Left colon (tissue), 2 donors: Measurements from ENCODE around the gene CA12. TPM values are rescaled to one million over a fixed set of nuclear protein-coding genes. Genes with fewer than 3 reads are reported as not detected.
A peak's percentile ranks its signal among the peaks of the same experiment; 100 is the strongest.
"Not testable (repeated sequence)": the region's sequence is repeated elsewhere in the genome, so short reads cannot be mapped to it uniquely, and the experiment has no call there.

Source experiments
- ATAC-seq: fragments of 200-7000 bp; cut with Tn5 transposase; one replicate; pipeline ENCODE4 v1.9.1; 2020; ENCODE audit warnings: mild to moderate bottlenecking, moderate library complexity
- DNase-seq, 2 donors: peaks; one replicate each; pipeline ENCODE4 v3.0.0-alpha.2; 2020
- intact Hi-C, 2 donors: fragments of 100-400 bp; cut with DNase I in 1 of 2; cut with micrococcal nuclease in 1 of 2; formaldehyde crosslinking; loops; one replicate each; pipeline versions ENCODE4 v1.11.2 to v1.14.0; 2022; cut with DNase I, micrococcal nuclease
- total RNA-seq, 2 donors: library from RNA; stranded (reverse); fragmentation: NEBNext Ultra II Directional; extraction: Animal tissue kit (Norgen Biotek cat#: 25700); gene quantifications; one replicate each; pipeline ENCODE4 v1.2.1, GENCODE V29; 2021
- donor health status: DM: no; HTN: no; CAD: no.
- donor health status: DM: yes; HTN: yes; CAD: no.

Gene CA12
- total RNA-seq, 2 donors from 2014 or later, result 255 to 397 TPM

DNA sequence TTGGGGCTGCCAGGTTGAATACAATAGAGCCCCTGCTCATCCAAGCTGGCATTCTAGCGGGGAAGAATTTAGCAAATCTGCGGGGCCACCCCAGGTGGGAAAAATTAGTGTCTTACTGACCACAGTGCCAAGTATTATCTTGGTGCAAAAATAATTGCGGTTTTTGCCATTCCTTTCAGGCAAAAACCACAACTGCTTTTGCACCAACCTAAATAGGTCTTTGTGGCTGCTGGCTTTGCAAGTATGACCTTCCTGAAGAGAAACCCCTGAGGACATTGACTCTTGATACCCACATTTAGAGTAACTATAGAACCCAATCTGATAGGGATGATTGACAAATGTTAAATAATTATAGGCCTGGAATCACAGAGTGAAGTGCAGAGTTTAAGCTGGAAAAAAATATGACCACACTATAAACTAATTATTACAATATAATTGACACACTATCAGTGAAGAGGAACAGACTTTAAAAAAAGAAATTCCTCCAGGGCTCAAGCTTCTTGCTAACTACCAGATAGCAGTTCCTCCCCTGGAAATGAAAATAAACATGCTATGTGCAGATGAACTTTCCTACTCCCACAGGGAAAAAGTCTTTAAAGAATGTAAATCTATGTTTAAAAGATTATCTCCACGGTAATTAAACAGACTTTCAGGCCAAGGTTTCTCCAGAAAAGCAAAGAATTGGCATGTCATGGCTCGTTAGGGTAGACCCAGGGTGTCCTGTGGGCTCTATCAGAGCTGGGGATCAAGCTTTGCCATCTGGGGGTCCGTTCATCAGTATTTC, 34.4 kb downstream of the CA12 start:
- DNase-seq (no peak), ATAC-seq (no peak)
- intact Hi-C loops, result no loop called here

DNA sequence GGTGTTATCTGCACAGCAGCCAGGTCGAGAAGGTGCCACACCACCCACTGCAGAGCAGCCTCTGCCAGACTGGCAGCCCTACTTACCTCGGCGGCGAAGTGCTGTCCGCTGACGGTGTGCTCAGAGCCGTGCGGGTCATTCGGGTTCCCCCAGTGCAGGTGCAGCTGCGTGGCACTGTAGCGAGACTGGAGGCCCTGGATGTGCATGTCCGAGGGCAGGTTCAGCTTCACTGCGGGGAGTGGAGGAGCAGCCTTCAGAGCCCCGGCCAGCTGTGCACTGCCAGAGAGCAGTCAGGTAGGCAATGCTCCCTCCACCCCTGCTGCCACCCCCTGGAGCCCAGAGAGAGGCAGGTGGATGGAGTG, 36.3 kb downstream of the CA12 start:
- intact Hi-C loops, result no loop called here
- no peak for DNase-seq
- no peak for ATAC-seq

DNA sequence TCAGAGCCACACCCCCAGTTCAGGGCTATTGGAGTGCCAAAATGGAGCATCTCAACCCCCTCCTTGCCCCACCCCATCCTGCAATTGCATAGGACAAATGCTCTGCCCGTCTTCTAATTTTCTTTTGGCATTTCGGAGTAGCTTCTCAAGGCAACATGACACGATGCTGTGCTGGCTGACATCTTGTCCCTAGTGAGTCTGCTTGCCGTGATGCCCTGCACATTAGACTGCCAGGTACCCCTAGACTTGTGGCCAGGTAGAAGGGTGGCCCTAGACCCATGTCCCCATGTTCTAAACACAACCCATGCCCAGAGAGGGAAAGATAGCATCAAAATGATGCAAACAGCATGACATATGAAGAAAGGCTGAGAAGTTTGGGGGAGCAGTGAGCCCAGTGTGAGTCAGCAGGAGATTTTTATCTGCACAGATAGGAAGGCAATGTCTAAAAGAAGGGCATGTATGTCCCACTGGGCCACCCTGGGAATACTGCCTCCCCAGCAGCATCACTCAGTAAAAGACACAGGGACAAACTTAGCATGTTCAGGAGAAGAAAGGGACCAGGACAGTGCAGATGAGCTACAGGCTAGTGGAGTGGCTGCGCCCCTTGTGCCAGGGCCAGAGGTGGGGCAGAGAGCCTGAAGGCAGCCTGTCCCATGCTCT, 36.8 kb downstream of the CA12 start:
- intact Hi-C loops, result no loop called here
- no peak for ATAC-seq
- no peak for DNase-seq

DNA sequence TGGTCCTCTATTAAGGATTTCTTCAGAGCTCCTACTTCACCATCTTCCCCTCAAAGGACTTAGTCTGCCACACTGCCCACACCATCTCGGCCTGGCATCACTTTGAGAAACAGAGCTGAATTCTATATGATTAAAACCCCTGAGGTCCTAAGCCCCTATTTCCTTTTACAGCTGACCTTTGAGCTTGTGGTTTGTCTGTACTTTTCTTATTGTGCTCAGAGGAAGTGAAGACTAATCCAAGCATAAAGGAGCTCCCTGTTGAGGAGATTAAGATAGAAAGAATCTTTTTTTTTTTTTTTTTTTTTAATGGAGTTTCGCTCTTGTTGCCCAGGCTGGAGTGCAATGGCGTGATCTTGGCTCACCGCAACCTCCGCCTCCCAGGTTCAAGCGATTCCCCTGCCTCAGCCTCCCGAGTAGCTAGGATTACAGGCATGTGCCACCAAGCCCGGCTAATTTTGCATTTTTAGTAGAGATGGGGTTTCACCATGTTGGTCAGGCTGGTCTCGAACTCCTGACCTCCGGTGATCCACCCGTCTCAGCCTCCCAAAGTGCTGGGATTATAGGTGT, 38.6 kb downstream of the CA12 start:
- DNase-seq, intact Hi-C loops, ATAC-seq: not testable (repeated sequence)

DNA sequence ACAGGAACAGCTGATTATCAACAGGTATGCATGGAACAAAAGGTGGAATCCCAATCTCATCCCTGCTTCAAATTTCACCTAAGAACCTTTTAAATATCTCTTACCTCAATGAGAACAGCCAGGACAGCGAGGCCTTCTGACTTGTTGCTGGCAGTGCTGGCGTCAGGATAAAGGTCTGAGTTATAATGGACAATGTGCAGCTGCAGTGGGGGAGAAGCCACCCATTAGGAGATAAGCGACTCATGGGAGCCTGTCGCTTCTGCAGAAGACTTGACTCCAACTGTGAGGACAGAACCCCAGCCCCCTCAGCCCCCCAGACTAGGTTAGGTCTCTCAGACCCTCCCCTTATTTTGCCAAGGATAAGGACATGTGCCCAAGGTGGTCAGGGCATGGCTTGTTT, 39.7 kb downstream of the CA12 start:
- intact Hi-C loops, result no loop called here
- DNase-seq (no peak), ATAC-seq (no peak)

DNA sequence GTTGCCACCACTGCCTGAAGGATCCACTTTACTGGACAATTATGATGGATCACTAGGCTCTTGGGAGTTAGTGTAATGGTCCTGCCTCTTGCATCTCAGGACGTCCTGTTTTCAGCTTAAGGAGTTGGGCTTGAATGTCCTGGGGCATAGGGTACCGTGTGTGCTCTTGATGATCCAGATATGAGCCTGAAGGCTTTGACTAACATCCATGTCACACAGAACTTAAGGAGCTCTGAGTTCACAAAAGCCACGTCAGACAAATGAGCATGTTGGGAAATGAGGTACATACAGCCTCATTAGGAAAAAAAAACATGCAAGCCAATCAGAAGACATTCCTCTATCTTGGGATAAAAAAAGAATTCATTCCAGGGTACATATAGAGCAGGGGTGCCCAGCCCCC, 40.8 kb downstream of the CA12 start:
- no peak for DNase-seq
- no peak for ATAC-seq
- intact Hi-C loops, result no loop called here

DNA sequence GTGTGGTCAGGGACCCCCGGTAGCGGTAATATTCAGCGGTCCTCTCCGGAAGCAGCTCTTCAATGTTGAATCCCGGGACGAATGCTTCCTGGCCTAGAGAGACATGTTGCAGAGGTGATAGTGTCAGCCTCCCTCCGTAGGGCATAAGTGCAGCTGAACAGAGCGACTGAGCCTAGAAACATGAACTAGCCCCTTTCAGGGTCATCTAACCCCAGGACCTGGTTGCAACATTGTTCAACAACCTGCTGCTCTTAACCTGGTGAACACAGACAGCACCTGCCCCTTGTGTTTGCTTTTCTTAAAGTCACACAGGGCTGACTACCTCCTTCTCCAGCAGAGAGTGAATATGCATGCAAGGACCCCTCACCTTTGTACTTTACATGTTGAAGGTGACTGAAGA, 41.3 kb downstream of the CA12 start:
- intact Hi-C loops, result no loop called here
- ATAC-seq (no peak), DNase-seq (no peak)

DNA sequence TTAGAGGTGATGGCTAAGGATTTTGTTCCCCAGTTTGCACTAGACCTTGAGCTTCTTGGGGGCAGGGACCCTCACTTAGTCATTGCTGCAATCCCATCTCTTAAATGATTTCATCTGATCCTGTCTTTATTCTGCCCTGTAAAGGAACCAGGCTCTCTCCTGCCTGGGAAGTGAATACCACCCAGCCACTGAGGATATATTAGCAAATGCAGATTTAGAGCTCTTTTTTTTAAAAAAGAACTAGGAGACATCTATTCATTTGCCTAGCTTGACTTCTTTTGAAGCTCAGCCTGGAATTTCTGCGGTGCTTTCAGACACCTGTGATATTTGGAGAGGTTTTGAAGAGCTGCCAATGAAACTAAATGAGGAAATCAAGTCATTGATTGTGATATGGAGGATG, 41.8 kb downstream of the CA12 start:
- intact Hi-C loops, result no loop called here
- DNase-seq (no peak), ATAC-seq (no peak)

DNA sequence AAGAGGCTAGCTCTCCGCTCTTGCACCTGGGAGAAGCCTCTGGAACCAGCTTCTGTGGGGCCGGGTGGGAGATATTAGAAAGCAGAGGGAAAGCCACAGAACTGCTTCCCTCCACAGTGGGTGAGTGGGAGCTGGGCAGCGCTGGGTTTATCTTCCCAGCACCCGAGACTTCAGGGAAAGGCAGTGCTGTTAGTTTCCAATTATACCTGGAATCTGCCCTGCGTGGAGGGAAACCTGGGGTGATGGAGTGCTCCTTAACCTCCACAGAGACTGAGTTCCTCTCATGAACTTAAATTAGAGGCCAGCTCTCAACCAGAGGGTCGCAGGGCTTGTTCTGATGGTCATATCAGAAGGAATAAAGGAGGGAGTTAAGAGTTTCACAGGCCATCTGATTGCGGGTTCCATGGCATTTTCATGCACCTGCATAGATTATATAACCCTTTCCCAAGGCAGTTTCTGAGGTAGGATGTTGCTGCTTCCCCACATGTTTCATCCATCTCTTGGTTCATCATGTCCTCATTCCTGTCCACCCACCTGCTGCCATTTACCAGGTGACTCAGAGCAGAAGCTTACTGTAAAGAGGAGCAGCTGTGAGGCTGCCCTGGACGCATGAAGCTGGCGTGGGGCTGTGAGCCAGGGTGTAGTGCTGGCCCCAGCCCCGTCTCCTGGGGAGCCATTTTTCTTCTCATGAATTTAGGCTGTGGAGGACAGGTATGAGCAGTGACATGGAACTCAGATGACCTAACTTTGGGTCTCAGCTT, 42.5 kb downstream of the CA12 start:
- ATAC-seq (no peak), DNase-seq (no peak)
- intact Hi-C loops, result no loop called here

DNA sequence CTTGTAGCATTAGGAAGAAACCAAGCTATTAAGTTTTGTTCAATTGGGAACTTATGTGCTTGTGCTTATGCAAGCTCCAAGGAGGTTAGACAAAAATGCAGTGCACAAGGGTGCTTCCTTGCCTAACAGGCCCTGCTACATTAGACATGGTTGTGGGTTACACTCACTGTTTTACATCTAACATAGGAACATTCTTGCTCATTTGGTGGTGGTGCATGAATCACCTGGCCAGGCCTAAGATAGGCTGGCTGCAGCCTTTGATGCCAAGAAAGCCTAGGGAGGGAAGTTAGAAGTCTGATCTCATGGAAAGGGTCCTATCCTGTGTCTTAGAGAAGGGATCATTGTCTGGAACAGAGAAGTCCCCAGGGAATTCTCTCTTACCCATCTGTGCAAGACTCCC, 43.5 kb downstream of the CA12 start:
- DNase-seq (no peak), ATAC-seq (no peak)
- intact Hi-C loops, result no loop called here

DNA sequence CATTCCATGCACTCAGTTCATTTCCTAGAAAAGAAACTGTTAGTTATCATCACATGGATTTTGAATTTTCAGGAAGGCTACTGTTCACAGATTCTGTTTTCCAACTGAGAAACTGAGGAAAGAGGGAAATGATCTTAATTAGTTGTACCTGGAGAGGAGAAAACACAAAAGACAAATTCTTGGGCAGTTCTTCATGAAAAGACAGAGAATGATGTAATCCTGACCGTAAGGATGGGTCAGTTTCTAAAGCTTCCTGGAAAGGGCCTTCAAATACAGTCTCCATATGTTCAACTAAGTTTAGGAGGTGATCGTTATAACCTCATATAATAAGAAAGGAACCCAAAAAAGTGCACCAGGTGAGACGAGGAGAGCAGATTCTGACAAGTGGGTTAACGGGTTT, 44.6 kb downstream of the CA12 start:
- ATAC-seq (no peak), DNase-seq (no peak)
- intact Hi-C loops, result no loop called here

DNA sequence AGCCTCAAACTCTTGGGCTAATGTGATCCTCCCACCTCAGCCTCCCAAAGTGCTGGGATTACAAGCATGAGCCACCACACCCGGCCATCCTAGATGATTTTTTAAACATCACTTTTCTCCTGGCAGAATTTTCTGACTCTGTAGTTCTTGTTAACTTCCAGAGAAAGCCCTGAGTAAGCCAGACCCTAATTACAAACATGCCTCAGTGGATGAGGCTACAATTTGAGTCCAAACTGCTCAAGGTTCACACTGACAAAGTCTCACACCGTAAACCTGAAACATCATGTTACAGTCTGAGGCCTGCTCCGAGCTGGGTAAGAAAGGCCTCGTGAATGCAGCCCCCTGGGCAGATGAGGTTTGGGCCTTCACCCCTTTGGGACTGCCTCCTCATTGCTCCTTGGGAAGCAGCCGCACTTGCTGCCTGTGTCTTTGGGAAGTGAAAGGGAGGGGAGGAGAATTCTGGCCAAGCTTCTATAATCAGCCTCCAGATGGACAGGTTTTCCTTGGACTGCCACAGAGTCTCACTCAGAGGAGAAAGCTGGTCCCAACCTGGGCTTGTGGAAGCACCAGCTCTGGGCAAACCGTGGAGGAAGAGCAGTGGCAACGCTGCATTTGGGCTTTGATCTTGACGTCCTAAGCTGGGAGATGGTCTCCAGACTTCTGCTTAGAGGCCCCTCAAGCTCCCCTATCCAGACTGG, 46.0 kb downstream of the CA12 start:
- DNase-seq, result no peak
- intact Hi-C loops, result no loop called here
- no peak for ATAC-seq

DNA sequence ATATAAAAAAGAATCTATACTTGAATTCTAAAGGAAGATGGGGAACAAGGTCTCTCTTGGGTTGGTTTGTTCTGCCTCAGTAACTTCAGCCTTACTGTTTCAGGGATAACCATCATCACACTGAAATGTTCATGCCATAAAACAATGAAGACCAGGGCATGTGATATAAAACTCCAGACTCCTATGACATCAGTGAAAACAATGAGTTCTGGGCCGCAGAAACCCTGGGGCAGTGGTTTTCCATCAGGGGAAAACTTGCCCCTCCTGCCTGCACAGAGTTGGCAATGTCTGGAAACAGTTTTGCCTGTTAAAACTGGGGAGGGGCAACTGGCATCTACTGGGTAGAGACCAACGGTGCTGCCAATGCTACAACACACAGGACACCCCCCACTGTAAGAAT, 46.8 kb downstream of the CA12 start:
- intact Hi-C loops, result no loop called here
- peak; percentile 14 for ATAC-seq
- no peak for DNase-seq

DNA sequence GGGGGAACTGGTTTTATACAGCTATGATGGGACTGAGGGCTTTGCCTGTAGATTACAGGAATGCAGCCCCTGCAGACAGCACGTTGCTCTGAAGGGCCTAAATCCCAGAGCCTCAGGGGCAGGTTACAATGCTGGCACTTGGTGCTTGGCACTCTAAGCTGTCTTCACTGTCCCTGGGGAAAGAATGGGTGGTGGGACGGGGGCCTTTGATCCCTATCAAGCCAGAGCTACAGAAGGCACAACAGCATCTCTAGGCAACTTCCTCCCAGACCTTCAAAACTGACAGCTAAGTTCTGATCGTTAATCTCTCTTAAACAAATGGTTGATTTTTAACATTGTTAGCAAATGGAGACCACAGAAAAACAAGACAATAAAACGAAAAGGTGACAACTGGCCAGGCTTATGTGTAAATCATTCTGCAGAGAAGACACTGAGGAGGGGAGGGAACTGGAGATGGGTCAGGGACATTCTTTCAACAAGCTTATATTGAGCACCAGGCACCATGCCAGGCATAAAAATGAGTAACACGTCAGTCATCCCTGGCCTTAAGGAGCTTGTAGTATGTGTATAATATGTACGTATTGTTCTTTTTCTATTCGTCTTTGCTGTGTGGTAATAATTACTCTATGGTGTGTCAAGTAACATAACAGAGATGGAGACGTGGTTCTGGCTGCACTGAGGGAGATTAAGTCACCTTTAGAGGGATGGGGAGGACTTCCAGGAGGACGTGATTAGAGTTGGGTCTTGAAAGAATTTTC, 49.1 kb downstream of the CA12 start:
- intact Hi-C loops, result no loop called here
- ATAC-seq (no peak), DNase-seq (no peak)

DNA sequence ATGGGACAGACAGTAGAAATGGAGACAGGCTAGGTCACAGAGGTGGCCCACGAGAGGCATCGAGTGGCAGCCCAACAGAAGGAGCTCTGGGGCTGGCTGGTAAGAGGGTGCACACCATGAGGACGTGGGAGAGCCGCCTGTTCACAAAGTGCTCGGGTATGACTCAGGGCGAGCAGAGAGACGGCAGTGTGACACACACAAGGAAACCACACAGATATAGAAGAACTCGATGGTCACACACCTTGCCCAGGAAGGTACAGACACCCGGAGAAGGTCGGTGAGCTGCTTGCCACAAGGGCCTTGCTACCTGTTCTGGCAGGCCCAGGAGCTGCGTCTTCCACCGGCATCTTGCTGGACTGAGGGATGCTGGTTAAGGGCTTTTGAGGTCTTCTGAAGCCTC, 50.2 kb downstream of the CA12 start:
- intact Hi-C loops, result no loop called here
- DNase-seq (no peak), ATAC-seq (no peak)

DNA sequence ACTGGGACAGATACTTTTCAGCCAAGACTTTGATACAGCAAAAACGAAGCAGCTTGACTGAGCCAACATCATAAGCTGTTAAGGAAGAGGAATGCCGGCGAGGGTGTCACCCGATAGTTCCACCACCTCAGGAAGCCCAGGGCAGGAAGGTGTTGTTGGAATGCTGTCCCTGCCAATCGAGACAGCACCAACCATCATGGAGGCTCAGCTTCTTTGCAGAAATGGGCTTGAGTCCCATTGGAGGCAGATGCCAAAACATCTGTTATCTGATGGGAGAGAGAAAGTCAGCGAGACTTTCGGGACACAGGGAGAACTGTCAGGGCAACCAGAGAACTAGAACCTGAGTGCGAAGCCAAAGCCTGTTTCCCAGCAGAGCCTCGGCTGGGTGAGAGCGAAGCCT, 50.7 kb downstream of the CA12 start:
- ATAC-seq (no peak), DNase-seq (no peak)
- intact Hi-C loops, result no loop called here

DNA sequence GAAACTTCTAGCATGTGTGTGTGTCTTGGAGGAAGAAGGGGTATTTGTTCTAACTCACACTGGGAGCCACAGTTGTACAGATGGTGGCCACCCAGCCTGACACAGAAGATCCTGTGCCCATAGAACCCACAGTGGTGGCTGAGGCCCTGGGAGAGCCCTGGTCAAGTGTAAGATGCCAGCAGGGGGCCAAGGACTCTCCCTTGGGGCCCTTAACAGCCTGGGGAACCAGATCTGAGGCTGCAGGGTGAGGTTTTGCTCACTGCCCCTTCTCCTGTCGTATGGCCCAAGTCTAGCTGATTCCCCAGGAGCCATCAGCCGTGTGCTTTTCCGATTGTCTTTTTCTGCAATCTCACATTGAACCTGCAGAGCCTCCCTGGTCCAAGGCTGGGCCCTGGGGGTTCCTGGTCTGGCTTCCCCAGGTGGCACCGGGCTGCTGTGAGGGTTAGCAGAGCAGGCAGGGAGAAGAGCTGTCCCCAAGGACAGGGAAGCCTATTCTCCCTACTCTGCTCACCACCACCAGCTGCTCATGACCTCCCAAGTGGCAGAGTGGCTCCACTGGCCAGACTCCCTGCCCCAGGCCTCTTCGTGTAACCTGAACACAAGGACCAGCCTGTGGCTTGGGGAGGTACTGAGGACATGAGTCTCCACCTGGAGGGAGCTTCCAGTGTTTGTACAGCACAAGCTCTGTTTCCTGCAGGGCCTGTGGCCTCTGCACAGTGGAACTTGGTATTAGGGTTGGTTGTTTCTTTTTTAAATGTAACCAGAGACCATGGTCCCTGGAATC, 51.9 kb downstream of the CA12 start:
- ATAC-seq, result peak; percentile 5
- no peak for DNase-seq
- intact Hi-C loops, result no loop called here
